Heart left ventricle (tissue), 16 donors: ENCODE data around the gene LPCAT2. TPM values are rescaled to one million over a fixed set of nuclear protein-coding genes. Genes with fewer than 3 reads are reported as not detected.

Experiments used
- ATAC-seq, 4 donors: fragments of 200-7000 bp; cut with Tn5 transposase; one replicate each; pipeline ENCODE4 v1.9.1; 2020 to 2022; ENCODE audit warnings: moderate library complexity in 4 of 4, mild to moderate bottlenecking in 3 of 4, moderate number of reproducible peaks in 1 of 4
- DNase-seq, 5 donors: peaks; one replicate each; pipeline ENCODE4 v3.0.0-alpha.2; 2020
- H3K27ac ChIP-seq, 12 donors: fragments of 200-600 bp; sonication (generic) in 4 of 12; one replicate each; pipeline versions ENCODE4 v1.5.0 to v1.8.0; 2016 to 2022; ENCODE audit warnings: mild to moderate bottlenecking in 2 of 12
- H3K27me3 ChIP-seq, 9 donors: fragments of 200-600 bp; sonication (generic) in 2 of 9; one replicate each; pipeline versions ENCODE4 v1.5.1 to v1.8.0; 2016 to 2022; ENCODE audit warnings: mild to moderate bottlenecking in 3 of 9
- H3K36me3 ChIP-seq, 9 donors: fragments of 200-600 bp; sonication (generic) in 2 of 9; one replicate each; pipeline versions ENCODE4 v1.5.0 to v1.8.0; 2018 to 2022; ENCODE audit warnings: mild to moderate bottlenecking in 2 of 9
- H3K4me1 ChIP-seq, 12 donors: fragments of 200-600 bp; sonication (generic) in 4 of 12; one replicate each; pipeline versions ENCODE4 v1.5.0 to v1.8.0; 2016 to 2022; ENCODE audit warnings: mild to moderate bottlenecking in 3 of 12
- H3K4me3 ChIP-seq, 12 donors: fragments of 200-600 bp; sonication (generic) in 4 of 12; one replicate each; pipeline versions ENCODE4 v1.5.0 to v1.8.0; 2017 to 2022; ENCODE audit warnings: mild to moderate bottlenecking in 9 of 12, moderate library complexity in 4 of 12
- H3K9me3 ChIP-seq, 12 donors: fragments of 200-600 bp; sonication (generic) in 4 of 12; one replicate each; pipeline versions ENCODE4 v1.5.0 to v1.8.0; 2016 to 2022; ENCODE audit warnings: mild to moderate bottlenecking in 1 of 12
- POLR2A ChIP-seq, 2 donors: fragments of 450-650 bp; IDR thresholded peaks; one replicate each; pipeline ENCODE4 v1.6.1; 2017; ENCODE audit warnings: antibody characterized with exemption in 2 of 2, mild to moderate bottlenecking in 2 of 2, moderate library complexity in 2 of 2
- WGBS, 4 donors: extraction: QIAGEN DNeasy Blood & Tissue Kit in 2 of 4; methylation state at CpG; one replicate each; pipeline versions ENCODE4 v1.1.5 to v1.1.7; 2013 to 2018; 5-methylcytosine and 5-hydroxymethylcytosine counted together
- intact Hi-C, 10 donors: fragments of 100-400 bp; cut with DNase I; formaldehyde crosslinking; loops; one replicate each; pipeline versions ENCODE4 v1.11.1 to v1.14.2; 2022
- polyA plus RNA-seq, 2 donors: library from polyadenylated mRNA; stranded (reverse); fragments of 200-250 nt; gene quantifications; one replicate each; pipeline ENCODE4 v1.2.3, GENCODE V29; 2013
- total RNA-seq, 9 donors: library from RNA; depleted of rRNA in 2 of 9; stranded (reverse); fragments of >200 nt in 2 of 9; fragmentation: NEBNext Ultra II Directional in 3 of 9; extraction: Animal tissue kit (Norgen Biotek cat#: 25700) in 3 of 9; gene quantifications; one replicate each; pipeline versions ENCODE4 v1.1.0 to v1.2.4, GENCODE V29; 2016 to 2023
- TF ChIP-seq, protein P1 (sequence below), 12 donors: fragments of 200-600 bp; sonication (generic) in 4 of 12; IDR thresholded peaks; one replicate each; pipeline versions ENCODE4 v1.5.0 to v1.8.0; 2018 to 2022; ENCODE audit warnings: antibody characterized with exemption in 12 of 12, mild to moderate bottlenecking in 5 of 12
- donor health status: ischemic (EF 13 %, LVEDD 7.1; RV severe dilation, severe dysfunction).
- donor health status: healthy with polysubstance abuse.
- donor health status: DM: no; HTN: yes; CAD: no.
- donor health status: DM: no; HTN: no; CAD: no.
- donor health status: ischemic (EF 25% LVEDD 6.9; RV normal size, moderate dysfunction).
- donor health status: ischemic (EF 25% LVEDD 5.7; RV mildly dilated, moderate dysfunction).
- donor health status: healthy.
- donor health status: DM: yes; HTN: yes; CAD: no.
- donor health status: ischemic (EF 35%, LVEDD 5.7; RV mildly dilated, moderate dysfunction).
- donor health status: nonischemic (EF 11% LVEDD 7.7; RV severe dilation, severe dysfunction).
- donor health status: DM: yes; HTN: yes; CAD: no.
- donor health status: PGD.
- donor health status: ischemic (EF 29% LVEDD 5.4; RV normal size, mild dysfunction).
- donor health status: nonischemic (EF 23%, LVEDD 6.1; RV moderate dilation, normal function).

Gene LPCAT2
- total and polyA plus RNA-seq, 11 donors: 3.8 to 13.6 (median 6.5) TPM

DNA sequence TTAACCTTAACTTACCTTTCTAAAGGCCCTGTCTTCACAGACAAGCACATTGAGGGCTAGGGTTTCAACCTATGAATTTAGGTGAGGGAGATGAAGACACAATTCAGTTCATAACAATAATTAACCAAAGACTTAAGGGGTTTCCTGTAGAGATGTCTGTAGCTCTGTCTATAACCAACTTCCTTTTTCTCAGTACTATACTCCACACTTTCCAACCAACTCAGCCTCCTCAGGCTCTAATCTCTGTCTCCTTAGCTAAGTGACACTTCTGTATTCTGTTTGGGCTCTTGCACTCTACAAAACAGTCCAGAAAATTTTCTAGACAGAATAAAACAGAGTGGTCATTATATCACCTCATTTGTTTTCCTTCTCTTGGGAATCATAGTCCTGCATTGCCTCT is 83.4 kb downstream of the LPCAT2 start:
- Histone ChIP-seq H3K4me1 (no peaks in the 10 kb centered on the region), H3K27ac (no peak overlapping the region), H3K36me3 (no peaks in the 10 kb centered on the region), H3K4me3 (no peak overlapping the region), H3K27me3 (peaks cover 0 to 23% (median 0%) of the 10 kb centered on the region in 9 donors), H3K9me3 (no peaks in the 10 kb centered on the region)
- ATAC-seq (no peak), DNase-seq (no peak)
- TF ChIP-seq, protein P1, sequence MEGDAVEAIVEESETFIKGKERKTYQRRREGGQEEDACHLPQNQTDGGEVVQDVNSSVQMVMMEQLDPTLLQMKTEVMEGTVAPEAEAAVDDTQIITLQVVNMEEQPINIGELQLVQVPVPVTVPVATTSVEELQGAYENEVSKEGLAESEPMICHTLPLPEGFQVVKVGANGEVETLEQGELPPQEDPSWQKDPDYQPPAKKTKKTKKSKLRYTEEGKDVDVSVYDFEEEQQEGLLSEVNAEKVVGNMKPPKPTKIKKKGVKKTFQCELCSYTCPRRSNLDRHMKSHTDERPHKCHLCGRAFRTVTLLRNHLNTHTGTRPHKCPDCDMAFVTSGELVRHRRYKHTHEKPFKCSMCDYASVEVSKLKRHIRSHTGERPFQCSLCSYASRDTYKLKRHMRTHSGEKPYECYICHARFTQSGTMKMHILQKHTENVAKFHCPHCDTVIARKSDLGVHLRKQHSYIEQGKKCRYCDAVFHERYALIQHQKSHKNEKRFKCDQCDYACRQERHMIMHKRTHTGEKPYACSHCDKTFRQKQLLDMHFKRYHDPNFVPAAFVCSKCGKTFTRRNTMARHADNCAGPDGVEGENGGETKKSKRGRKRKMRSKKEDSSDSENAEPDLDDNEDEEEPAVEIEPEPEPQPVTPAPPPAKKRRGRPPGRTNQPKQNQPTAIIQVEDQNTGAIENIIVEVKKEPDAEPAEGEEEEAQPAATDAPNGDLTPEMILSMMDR (IDR thresholded peaks at IDR 0.05): no peak
- TF ChIP-seq POLR2A (IDR thresholded peaks at IDR 0.05): no peak
- intact Hi-C loops: no loop called here

DNA sequence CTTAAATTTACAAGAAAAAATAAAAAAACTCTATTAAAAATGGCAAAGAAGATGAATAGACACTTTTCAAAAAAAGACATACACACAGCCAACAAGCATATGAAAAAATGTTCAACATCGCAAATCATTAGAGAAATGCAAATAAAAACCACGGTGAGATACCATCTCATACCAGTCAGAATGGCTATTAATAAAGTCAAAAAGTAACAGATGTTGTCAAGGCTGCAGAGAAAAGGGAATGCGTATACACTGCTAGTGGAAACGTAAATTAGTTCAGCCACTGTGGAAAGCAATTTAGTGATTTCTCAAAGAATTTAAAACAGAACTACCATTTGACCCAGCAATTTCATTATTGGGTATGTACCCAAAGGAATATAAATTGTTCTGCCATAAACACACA is 89.1 kb downstream of the LPCAT2 start:
- DNase-seq (no peak), ATAC-seq (no peak)
- Histone ChIP-seq H3K4me3 (no peak overlapping the region), H3K9me3 (no peaks in the 10 kb centered on the region), H3K27me3 (peaks cover 0 to 13% (median 0%) of the 10 kb centered on the region in 9 donors), H3K4me1 (no peaks in the 10 kb centered on the region), H3K27ac (no peak overlapping the region), H3K36me3 (no peaks in the 10 kb centered on the region)
- intact Hi-C loops: no loop called here
- 83 to 91% (median 86%) methylated on average over 4 of the region's 4 CpGs for WGBS, 4 donors
- no peak for TF ChIP-seq POLR2A (IDR thresholded peaks at IDR 0.05)
- TF ChIP-seq, protein P1 (IDR thresholded peaks at IDR 0.05): no peak

DNA sequence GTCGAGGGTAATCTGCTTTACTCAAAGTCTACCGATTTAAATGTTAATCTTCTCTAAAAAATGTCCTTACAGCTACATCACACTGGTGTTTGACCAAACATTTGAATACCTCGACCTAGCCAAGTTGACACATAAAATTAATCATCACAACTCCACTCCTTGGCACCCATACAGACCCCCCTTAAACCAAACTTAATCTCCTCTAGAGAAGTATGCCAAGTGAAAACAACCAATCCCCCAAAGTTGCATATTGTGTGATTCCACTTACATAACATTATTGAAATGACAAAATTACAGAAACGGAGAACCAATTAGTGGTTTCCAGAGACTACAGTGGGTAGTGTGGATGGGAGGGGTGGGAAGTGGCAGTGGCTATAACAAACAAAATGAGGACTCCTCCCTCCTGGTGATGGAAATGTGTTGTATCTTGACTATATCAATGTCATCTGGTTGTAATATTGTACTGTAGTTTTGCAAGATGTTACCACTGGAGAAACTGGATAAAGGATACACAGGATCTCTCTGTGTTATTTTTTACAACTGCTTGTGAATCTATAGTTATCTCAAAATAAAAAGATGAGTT is 97.0 kb downstream of the LPCAT2 start:
- Histone ChIP-seq H3K9me3 (peaks cover 0 to 4% (median 0%) of the 10 kb centered on the region in 12 donors), H3K4me3 (no peak overlapping the region), H3K27me3 (no peaks in the 10 kb centered on the region), H3K4me1 (no peaks in the 10 kb centered on the region), H3K36me3 (no peaks in the 10 kb centered on the region), H3K27ac (no peak overlapping the region)
- no peak for DNase-seq
- no peak for ATAC-seq
- TF ChIP-seq POLR2A (IDR thresholded peaks at IDR 0.05): no peak
- TF ChIP-seq, protein P1 (IDR thresholded peaks at IDR 0.05): no peak
- 61 to 69% (median 67%) methylated on average over 4 of the region's 4 CpGs for WGBS, 4 donors
- intact Hi-C loops: no loop called here

DNA sequence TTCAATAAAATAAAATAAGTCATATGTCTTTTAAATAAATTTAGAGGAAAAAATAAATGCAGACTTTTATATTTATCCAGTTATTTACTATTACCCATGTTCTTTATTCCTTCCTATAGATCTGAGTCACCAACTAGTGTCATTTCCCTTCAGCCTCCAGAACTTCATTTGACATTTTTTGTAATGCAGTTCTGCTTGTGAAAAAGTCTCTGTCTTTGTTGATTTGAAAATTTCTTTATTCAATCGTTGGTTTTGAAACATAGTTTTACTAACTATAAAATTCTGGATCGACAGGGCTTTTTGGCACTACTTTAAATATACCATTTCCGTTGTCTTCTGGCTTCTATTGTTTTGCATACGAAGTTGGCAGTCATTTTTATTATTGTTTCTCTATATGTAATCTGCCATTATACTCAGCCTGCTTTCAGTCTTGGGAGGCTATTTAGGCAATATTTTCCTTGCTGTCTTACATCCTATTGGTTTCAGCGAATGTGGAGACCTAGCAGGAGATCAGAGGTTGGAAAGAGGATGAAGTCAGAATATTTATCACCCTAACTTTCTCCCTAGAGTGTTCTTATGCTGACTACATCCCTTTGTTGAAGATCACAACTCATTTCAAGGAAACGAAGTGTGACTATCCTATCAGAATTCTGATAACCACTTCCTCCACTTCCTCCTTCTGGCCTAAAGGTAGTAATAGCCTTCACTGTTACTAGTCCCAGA is 104.9 kb downstream of the LPCAT2 start:
- ATAC-seq: no peak

More for the DNA sequence above, 104.9 kb downstream of the LPCAT2 start:
- WGBS, 4 donors: 46 to 57% (median 51%) methylated on average over 6 of the region's 6 CpGs
- Histone ChIP-seq H3K9me3 (peaks cover 0 to 2% (median 0%) of the 10 kb centered on the region in 12 donors), H3K4me1 (no peaks in the 10 kb centered on the region), H3K27ac (no peak overlapping the region), H3K4me3 (no peak overlapping the region), H3K27me3 (peaks cover 0 to 15% (median 0%) of the 10 kb centered on the region in 9 donors), H3K36me3 (no peaks in the 10 kb centered on the region)
- TF ChIP-seq, protein P1 (IDR thresholded peaks at IDR 0.05): no peak
- TF ChIP-seq POLR2A (IDR thresholded peaks at IDR 0.05): no peak
- DNase-seq: no peak
- intact Hi-C loops: no loop called here
